Midbrain (tissue), 1 donor: ENCODE data around the gene ZNF799.
"Not testable (repeated sequence)": the region's sequence is repeated elsewhere in the genome, so short reads cannot be mapped to it uniquely, and the experiment has no call there.

ENCODE experiments used
- DNase-seq: peaks from one replicate; lab custom pipeline; 2025; lab: John Stamatoyannopoulos, UW

ZNF799 gene

GRCh38 chr19:12362236-12362635 is 38.8 kb downstream of the ZNF799 start:
- not testable (repeated sequence) for DNase-seq

- no peak for DNase-seq
These were observed 47.7 kb downstream of the ZNF799 start for GRCh38 chr19:12353375-12353774.

GRCh38 chr19:12350890-12351197 is 50.2 kb downstream of the ZNF799 start:
- DNase-seq, result no peak

GRCh38 chr19:12350185-12350889 is 50.7 kb downstream of the ZNF799 start:
- no peak for DNase-seq

- no peak for DNase-seq
These were observed 54.2 kb downstream of the ZNF799 start for GRCh38 chr19:12346896-12347295.

GRCh38 chr19:12345197-12345596 is 55.9 kb downstream of the ZNF799 start:
- no peak for DNase-seq
